WTC11 (cell line): ENCODE data around the gene CCDC92.

Source experiments
- CREB1 ChIP-seq: sonication (generic); formaldehyde crosslinking; IDR thresholded peaks from 2 replicates; pipeline ENCODE4 v1.8.0; 2023; ENCODE audit warnings: mild to moderate bottlenecking, missing genetic modification reagents
- EMX1 ChIP-seq: fragments of 250-450 bp; sonication (Bioruptor Pico); IDR thresholded peaks from 2 replicates; pipeline ENCODE4 v1.8.0; 2021; ENCODE audit warnings: mild to moderate bottlenecking
- NR3C1 ChIP-seq: sonication (generic); formaldehyde crosslinking; conservative IDR thresholded peaks from 2 replicates; pipeline ENCODE4 v1.8.1; 2023; ENCODE audit warnings: low read depth, mild to moderate bottlenecking, missing genetic modification reagents
- SP1 ChIP-seq: sonication (generic); formaldehyde crosslinking; conservative IDR thresholded peaks from 2 replicates; pipeline ENCODE4 v1.8.1; 2022; ENCODE audit warnings: missing genetic modification reagents
- TEAD1 ChIP-seq: sonication (generic); formaldehyde crosslinking; IDR thresholded peaks from 2 replicates; pipeline ENCODE4 v1.8.0; 2022; ENCODE audit warnings: mild to moderate bottlenecking, missing genetic modification reagents
- TEAD4 ChIP-seq: sonication (generic); formaldehyde crosslinking; IDR thresholded peaks from 2 replicates; pipeline ENCODE4 v1.8.0; 2022; ENCODE audit warnings: mild to moderate bottlenecking, missing genetic modification reagents
- ZBTB21 ChIP-seq: sonication (generic); formaldehyde crosslinking; IDR thresholded peaks from 2 replicates; pipeline ENCODE4 v1.8.1; 2023; ENCODE audit warnings: mild to moderate bottlenecking, missing genetic modification reagents, borderline replicate concordance
- TF ChIP-seq, protein P1 (sequence below): fragments of 200-600 bp; IDR thresholded peaks from 2 replicates; pipeline ENCODE4 v1.8.0; 2022; ENCODE audit warnings: antibody characterized with exemption
- TF ChIP-seq, protein P2 (sequence below): sonication (generic); formaldehyde crosslinking; IDR thresholded peaks from 2 replicates; pipeline ENCODE4 v1.8.0; 2022; ENCODE audit warnings: mild to moderate bottlenecking, missing genetic modification reagents
- TF ChIP-seq, protein P3 (sequence below): sonication (generic); formaldehyde crosslinking; IDR thresholded peaks from 2 replicates; pipeline ENCODE4 v1.8.1; 2022; ENCODE audit warnings: mild to moderate bottlenecking, missing genetic modification reagents, moderate library complexity, borderline replicate concordance
- TF ChIP-seq, protein P4 (sequence below): fragments of 250-450 bp; sonication (Bioruptor Pico); IDR thresholded peaks from 2 replicates; pipeline ENCODE4 v1.9.0; 2021; ENCODE audit warnings: mild to moderate bottlenecking
- TF ChIP-seq, protein P5 (sequence below): sonication (generic); formaldehyde crosslinking; IDR thresholded peaks from 2 replicates; pipeline ENCODE4 v1.8.1; 2023; ENCODE audit warnings: mild to moderate bottlenecking, missing genetic modification reagents

DNA sequence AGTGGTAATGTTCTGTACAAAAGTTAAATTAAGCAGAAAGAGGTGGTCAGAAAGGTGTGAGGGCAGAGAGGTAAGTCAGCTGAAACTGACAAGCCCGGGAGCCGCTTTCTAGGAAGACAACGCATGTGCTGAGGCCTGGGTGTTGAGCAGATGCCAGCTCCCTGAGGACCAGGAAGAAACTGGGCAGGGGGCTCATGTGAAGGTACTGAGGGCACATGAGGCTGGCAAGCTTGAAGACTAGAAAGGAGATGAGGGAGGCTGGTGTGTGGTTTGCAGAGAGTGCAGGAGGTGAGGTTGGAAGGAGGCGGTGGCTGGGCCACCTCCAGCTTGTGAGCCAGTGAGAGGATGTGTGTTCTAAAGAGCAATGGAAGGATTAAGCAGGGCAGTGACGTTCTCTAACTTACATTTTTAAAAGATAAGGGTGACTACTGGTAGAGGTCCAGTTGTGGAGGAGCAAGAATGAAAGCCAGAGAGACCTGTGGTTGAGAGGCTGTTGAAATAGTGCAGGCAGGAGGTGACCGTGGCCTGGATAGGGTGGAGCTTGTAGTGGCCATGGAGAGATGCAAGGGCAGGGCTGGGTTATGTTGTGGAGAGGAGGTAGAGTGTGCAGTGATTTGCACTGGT lies 29.5 kb upstream of the CCDC92 start:
- TF ChIP-seq NR3C1 (CRISPR knock-in tag) (no peak), TEAD1 (no peak), TEAD4 (CRISPR knock-in tag) (no peak), SP1 (CRISPR knock-in tag) (no peak), ZBTB21 (CRISPR knock-in tag) (no peak), EMX1 (no peak), CREB1 (no peak)
- TF ChIP-seq, protein P1, sequence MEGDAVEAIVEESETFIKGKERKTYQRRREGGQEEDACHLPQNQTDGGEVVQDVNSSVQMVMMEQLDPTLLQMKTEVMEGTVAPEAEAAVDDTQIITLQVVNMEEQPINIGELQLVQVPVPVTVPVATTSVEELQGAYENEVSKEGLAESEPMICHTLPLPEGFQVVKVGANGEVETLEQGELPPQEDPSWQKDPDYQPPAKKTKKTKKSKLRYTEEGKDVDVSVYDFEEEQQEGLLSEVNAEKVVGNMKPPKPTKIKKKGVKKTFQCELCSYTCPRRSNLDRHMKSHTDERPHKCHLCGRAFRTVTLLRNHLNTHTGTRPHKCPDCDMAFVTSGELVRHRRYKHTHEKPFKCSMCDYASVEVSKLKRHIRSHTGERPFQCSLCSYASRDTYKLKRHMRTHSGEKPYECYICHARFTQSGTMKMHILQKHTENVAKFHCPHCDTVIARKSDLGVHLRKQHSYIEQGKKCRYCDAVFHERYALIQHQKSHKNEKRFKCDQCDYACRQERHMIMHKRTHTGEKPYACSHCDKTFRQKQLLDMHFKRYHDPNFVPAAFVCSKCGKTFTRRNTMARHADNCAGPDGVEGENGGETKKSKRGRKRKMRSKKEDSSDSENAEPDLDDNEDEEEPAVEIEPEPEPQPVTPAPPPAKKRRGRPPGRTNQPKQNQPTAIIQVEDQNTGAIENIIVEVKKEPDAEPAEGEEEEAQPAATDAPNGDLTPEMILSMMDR = no peak
- TF ChIP-seq, protein P2, sequence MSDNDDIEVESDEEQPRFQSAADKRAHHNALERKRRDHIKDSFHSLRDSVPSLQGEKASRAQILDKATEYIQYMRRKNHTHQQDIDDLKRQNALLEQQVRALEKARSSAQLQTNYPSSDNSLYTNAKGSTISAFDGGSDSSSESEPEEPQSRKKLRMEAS (CRISPR knock-in tag) = no peak
- TF ChIP-seq, protein P3, sequence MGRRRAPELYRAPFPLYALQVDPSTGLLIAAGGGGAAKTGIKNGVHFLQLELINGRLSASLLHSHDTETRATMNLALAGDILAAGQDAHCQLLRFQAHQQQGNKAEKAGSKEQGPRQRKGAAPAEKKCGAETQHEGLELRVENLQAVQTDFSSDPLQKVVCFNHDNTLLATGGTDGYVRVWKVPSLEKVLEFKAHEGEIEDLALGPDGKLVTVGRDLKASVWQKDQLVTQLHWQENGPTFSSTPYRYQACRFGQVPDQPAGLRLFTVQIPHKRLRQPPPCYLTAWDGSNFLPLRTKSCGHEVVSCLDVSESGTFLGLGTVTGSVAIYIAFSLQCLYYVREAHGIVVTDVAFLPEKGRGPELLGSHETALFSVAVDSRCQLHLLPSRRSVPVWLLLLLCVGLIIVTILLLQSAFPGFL (CRISPR knock-in tag) = no peak
- TF ChIP-seq, protein P4, sequence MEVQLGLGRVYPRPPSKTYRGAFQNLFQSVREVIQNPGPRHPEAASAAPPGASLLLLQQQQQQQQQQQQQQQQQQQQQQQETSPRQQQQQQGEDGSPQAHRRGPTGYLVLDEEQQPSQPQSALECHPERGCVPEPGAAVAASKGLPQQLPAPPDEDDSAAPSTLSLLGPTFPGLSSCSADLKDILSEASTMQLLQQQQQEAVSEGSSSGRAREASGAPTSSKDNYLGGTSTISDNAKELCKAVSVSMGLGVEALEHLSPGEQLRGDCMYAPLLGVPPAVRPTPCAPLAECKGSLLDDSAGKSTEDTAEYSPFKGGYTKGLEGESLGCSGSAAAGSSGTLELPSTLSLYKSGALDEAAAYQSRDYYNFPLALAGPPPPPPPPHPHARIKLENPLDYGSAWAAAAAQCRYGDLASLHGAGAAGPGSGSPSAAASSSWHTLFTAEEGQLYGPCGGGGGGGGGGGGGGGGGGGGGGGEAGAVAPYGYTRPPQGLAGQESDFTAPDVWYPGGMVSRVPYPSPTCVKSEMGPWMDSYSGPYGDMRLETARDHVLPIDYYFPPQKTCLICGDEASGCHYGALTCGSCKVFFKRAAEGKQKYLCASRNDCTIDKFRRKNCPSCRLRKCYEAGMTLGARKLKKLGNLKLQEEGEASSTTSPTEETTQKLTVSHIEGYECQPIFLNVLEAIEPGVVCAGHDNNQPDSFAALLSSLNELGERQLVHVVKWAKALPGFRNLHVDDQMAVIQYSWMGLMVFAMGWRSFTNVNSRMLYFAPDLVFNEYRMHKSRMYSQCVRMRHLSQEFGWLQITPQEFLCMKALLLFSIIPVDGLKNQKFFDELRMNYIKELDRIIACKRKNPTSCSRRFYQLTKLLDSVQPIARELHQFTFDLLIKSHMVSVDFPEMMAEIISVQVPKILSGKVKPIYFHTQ = no peak
- TF ChIP-seq, protein P5, sequence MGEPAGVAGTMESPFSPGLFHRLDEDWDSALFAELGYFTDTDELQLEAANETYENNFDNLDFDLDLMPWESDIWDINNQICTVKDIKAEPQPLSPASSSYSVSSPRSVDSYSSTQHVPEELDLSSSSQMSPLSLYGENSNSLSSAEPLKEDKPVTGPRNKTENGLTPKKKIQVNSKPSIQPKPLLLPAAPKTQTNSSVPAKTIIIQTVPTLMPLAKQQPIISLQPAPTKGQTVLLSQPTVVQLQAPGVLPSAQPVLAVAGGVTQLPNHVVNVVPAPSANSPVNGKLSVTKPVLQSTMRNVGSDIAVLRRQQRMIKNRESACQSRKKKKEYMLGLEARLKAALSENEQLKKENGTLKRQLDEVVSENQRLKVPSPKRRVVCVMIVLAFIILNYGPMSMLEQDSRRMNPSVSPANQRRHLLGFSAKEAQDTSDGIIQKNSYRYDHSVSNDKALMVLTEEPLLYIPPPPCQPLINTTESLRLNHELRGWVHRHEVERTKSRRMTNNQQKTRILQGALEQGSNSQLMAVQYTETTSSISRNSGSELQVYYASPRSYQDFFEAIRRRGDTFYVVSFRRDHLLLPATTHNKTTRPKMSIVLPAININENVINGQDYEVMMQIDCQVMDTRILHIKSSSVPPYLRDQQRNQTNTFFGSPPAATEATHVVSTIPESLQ (CRISPR knock-in tag) = no peak
